ENCODE measurements around the gene SOX3. TPM values are rescaled to one million over a fixed set of nuclear protein-coding genes. Genes with fewer than 3 reads are reported as not detected.

SOX3 gene
- not detected in 5 replicates for total RNA-seq (2022; extraction: Qiagen RNA extraction; ENCODE audit: low read depth)

DNA sequence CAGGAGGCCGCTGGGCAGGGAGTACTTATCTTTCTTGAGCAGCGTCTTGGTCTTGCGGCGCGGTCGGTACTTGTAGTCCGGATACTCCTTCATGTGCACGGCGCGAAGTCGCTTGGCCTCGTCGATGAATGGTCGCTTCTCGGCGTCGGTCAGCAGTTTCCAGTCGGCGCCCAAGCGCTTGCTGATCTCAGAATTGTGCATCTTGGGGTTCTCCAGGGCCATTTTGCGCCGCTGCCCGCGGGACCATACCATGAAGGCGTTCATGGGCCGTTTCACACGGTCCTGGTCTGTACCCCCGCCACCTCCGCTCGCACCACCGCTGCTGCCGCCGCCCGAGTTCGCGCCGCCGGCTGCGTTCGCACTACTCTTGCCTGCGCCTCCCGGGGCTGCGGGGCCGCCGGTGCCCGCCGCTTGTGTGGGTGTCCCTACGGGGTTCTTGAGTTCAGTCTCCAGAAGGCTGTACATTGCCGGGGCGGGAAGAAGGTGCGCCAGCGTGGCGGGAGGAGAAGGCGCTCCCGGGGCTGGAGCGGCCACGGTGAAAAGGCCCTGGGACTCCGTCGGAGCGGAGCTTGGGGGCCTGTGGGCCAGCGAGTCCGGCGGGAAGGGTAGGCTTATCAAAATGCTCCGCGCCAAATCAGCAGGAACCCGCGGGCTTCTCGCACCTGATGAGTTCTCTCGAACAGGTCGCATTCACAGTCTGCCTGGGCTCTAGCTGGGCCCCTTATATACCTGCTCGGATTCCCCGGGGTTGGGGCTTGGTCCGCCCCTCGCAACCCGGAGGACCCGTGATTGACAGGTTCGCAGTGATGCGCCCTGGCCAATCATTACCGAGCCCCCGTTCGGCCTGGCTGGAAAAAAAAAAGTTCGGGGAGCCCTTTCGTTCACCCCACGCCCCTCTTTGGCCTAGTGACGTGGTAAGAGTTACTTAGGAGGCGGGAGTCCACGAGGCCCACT, at the start of gene SOX3:
Gene SOX3, minus strand, starts transcription at position 699 of the 954 bp plus-strand sequence. Its CDS starts 9 bp downstream, at position 690.

Other genes starting within 250 kb of the SOX3 start
- gene LINC00632, start 204.7 kb upstream of the SOX3 start, total RNA-seq (2022; extraction: Qiagen RNA extraction; ENCODE audit: low read depth) = 1.1 to 2.3 TPM (median 1.8 TPM) in 5 replicates

All from A549 treated with ZK216348 at 1 μM for 4 hours (cell line).